GM12892 (cell line): Measurements from ENCODE around the gene HDHD2.

ENCODE experiments used
- POLR2A ChIP-seq: IDR thresholded peaks from 2 replicates; pipeline ENCODE4 v1.6.1; 2011; ENCODE audit warnings: low read depth, low read length, control low read depth
- POLR2AphosphoS5 ChIP-seq: IDR thresholded peaks from 2 replicates; pipeline ENCODE4 v1.6.1; 2011; ENCODE audit warnings: low read depth, low read length, control low read depth

- no peak for TF ChIP-seq POLR2A
- no peak for TF ChIP-seq POLR2AphosphoS5
Observed at GRCh38 chr18:47172476-47172875, 22.2 kb upstream of the HDHD2 start.
